Measurements from ENCODE around the gene SPARCL1. TPM values are rescaled to one million over a fixed set of nuclear protein-coding genes. Genes with fewer than 3 reads are reported as not detected.

Gene SPARCL1
- polyA plus RNA-seq, 1 of the 3 experiments (the other 2 are of a cell fraction), result not detected

- Histone ChIP-seq H3K4me3 (ENCODE audit: low read depth in 2 of 2, low read length in 1 of 2) (no peak overlapping the region), H3K9me3 (no peaks in the 10 kb centered on the region), H3K79me2 (ENCODE audit: insufficient read depth) (no peaks in the 10 kb centered on the region), H3K4me2 (no peak overlapping the region), H3K4me1 (ENCODE audit: control insufficient read depth in 1 of 2, insufficient read depth in 2 of 2, low read depth in 1 of 2, low read length in 1 of 2) (no peaks in the 10 kb centered on the region), H3K36me3 (replicated peaks in 1 of 2; ENCODE audit: control insufficient read depth in 1 of 2, insufficient read depth in 2 of 2, low read length in 1 of 2) (no peaks in the 10 kb centered on the region), H3K27ac (ENCODE audit: low read depth in 2 of 2, low read length in 1 of 2) (no peak overlapping the region), H4K20me1 (ENCODE audit: insufficient read depth) (no peaks in the 10 kb centered on the region), H3K9ac (no peak overlapping the region), H2AFZ (ENCODE audit: low read depth) (no peak overlapping the region), H3K27me3 (ENCODE audit: insufficient read depth) (no peaks in the 10 kb centered on the region), H3F3A (replicated peaks; ENCODE audit: insufficient read depth) (peaks cover 5% of the 10 kb centered on the region), H3K9me2 (no peaks in the 10 kb centered on the region)
- DNase-seq, result peak; percentile 34
- 40% methylated on average over 3 of the region's 3 CpGs for WGBS (ENCODE audit: low lambda C conversion rate)
- no peak for TF ChIP-seq MEF2A (IDR thresholded peaks at IDR 0.05; ENCODE audit: borderline replicate concordance, low read depth)
- no peak for TF ChIP-seq RCOR1 (IDR thresholded peaks at IDR 0.05; ENCODE audit: low read length)
- TF ChIP-seq FOXJ3 (CRISPR knock-in tag; IDR thresholded peaks at IDR 0.05), result no peak
- no peak for TF ChIP-seq RFX5 (IDR thresholded peaks at IDR 0.05; ENCODE audit: low read length)
- TF ChIP-seq TCF12 (IDR thresholded peaks at IDR 0.05), result no peak
- no peak for TF ChIP-seq MXI1 (IDR thresholded peaks at IDR 0.05; ENCODE audit: low read depth, low read length)
- TF ChIP-seq SMC3 (IDR thresholded peaks at IDR 0.05; ENCODE audit: low read depth, low read length), result peak; percentile 47
- TF ChIP-seq CTCF (IDR thresholded peaks at IDR 0.05), result peak; percentile 73
- TF ChIP-seq RAD21 (IDR thresholded peaks at IDR 0.05; ENCODE audit: low read length), result peak; percentile 65
- no peak for TF ChIP-seq YY1 (IDR thresholded peaks at IDR 0.05; ENCODE audit: low read depth)
- TF ChIP-seq RXRA (IDR thresholded peaks at IDR 0.05; ENCODE audit: borderline replicate concordance, low read depth), result no peak
- no peak for TF ChIP-seq NFIC (IDR thresholded peaks at IDR 0.05; ENCODE audit: borderline replicate concordance)
- TF ChIP-seq GABPA (IDR thresholded peaks at IDR 0.05; ENCODE audit: low read depth), result no peak
- no peak for TF ChIP-seq REST (IDR thresholded peaks at IDR 0.05; ENCODE audit: low read depth, low read length)
- POLR2A ChIA-PET, result no interaction called here
- CTCF ChIA-PET, result interaction anchor here (0.6 to 2.1 kb wide), 11 partner anchors 10 to 821 kb away, joined by 3 to 7 read pairs (median 4); partner anchors contain the start of gene SPARCL1
These were observed 14.8 kb upstream of the SPARCL1 start for GRCh38 chr4:87543835-87544461.
